Breast epithelium (tissue), 3 donors: ENCODE data around the gene POLR1D.

Experiments used
- CTCF ChIP-seq, 3 donors: fragments of 450-650 bp; IDR thresholded peaks; one replicate each; pipeline ENCODE4 v1.5.1; 2016 to 2017; ENCODE audit warnings: antibody characterized with exemption in 3 of 3, mild to moderate bottlenecking in 3 of 3, moderate library complexity in 3 of 3
- POLR2A ChIP-seq: fragments of 450-650 bp; IDR thresholded peaks from one replicate; pipeline ENCODE4 v1.6.1; 2016; ENCODE audit warnings: antibody characterized with exemption, mild to moderate bottlenecking, moderate library complexity

GRCh38 chr13:27599096-27599495, 22.6 kb upstream of the POLR1D start:
- TF ChIP-seq POLR2A = no peak
- no peak for TF ChIP-seq CTCF (IDR thresholded peaks at IDR 0.05)
